ENCODE results near the gene LPP. TPM values are rescaled to one million over a fixed set of nuclear protein-coding genes. Genes with fewer than 3 reads are reported as not detected.

LPP gene
- total RNA-seq, 2 donors from 2014 or later = 52.7 to 56.7 TPM

- peaks cover 4% of the 10 kb centered on the region for H3K36me3 Mint-ChIP-seq
- DNase-seq (ENCODE audit: low spot score) (peak; percentile 75), ATAC-seq (peak; percentile 81 to 88)
- H3K4me1 Mint-ChIP-seq (ENCODE audit: low read depth in 2 of 2) = peaks cover 44 to 47% of the 10 kb centered on the region in 2 donors
- H3K9me3 Mint-ChIP-seq = peaks cover 2% of the 10 kb centered on the region
- peak overlapping the region; percentile 28 for H3K4me3 Mint-ChIP-seq
- H3K27me3 Mint-ChIP-seq = no peaks in the 10 kb centered on the region
- H3K27ac Mint-ChIP-seq = peak overlapping the region; percentile 47 to 90
Measured at GRCh38 chr3:188385295-188385694, 231.3 kb downstream of the LPP start.

DNA sequence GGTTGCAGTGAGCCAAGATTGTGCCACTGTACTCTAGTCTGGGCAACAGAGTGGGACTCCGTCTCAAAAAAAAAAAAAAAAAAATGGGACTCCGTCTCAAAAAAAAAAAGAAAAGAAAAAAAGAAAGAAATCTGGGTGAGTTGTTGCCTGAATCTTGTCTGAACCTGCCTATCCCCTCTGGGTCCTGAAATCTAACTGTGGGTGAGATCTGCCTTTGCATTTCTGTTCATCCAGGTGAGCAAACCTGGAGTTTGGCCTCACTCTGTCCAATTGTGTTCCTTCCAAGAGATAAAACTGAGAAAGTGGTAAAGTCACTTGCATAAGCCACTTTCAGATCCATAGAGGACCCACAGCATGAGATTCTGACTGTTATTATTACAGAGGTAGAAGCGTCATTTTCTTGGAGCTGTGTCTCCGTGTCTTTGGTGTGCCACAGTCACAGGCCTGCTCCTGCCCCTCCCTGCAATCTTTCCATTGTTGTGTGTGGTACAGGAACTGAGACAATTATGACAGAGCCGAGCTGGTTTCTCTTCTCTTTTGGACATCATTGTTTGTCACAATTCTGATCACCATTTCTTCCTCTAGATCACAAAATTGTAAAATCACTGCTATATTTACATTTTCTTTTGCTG lies 235.9 kb downstream of the LPP start:
- H3K4me1 Mint-ChIP-seq (ENCODE audit: low read depth in 2 of 2) = peaks cover 48 to 58% of the 10 kb centered on the region in 2 donors
- no peaks in the 10 kb centered on the region for H3K36me3 Mint-ChIP-seq
- DNase-seq (ENCODE audit: low spot score) (no peak), ATAC-seq (peak; percentile 68 to 75)
- H3K9me3 Mint-ChIP-seq = no peaks in the 10 kb centered on the region
- no peaks in the 10 kb centered on the region for H3K27me3 Mint-ChIP-seq
- peak overlapping the region; percentile 31 for H3K4me3 Mint-ChIP-seq
- peak overlapping the region; percentile 34 to 78 for H3K27ac Mint-ChIP-seq

DNA sequence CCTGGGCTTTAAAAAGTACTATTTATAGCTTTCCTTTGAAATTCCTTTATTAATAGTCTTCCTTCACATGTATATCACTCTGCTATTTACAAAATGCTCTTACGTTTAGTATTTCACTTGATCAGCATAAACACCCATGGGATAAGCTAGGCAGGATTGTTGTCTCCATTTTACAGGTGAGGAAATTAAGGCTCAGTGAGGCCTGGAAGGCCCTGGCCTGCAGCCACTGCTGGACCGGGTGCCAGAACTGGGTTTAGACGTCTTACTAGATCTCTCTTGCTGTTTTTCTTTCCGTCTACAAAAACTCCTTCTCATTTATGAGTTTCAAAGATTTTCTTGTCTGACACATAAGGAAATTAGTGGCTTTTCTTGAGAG lies 236.4 kb downstream of the LPP start:
- Mint-ChIP-seq H3K9me3 (no peaks in the 10 kb centered on the region), H3K4me1 (ENCODE audit: low read depth in 2 of 2) (peaks cover 43 to 53% of the 10 kb centered on the region in 2 donors), H3K36me3 (no peaks in the 10 kb centered on the region), H3K27me3 (no peaks in the 10 kb centered on the region), H3K4me3 (peak overlapping the region; percentile 31), H3K27ac (peak overlapping the region; percentile 34 to 78)
- DNase-seq (ENCODE audit: low spot score) (no peak), ATAC-seq (no peak)

DNA sequence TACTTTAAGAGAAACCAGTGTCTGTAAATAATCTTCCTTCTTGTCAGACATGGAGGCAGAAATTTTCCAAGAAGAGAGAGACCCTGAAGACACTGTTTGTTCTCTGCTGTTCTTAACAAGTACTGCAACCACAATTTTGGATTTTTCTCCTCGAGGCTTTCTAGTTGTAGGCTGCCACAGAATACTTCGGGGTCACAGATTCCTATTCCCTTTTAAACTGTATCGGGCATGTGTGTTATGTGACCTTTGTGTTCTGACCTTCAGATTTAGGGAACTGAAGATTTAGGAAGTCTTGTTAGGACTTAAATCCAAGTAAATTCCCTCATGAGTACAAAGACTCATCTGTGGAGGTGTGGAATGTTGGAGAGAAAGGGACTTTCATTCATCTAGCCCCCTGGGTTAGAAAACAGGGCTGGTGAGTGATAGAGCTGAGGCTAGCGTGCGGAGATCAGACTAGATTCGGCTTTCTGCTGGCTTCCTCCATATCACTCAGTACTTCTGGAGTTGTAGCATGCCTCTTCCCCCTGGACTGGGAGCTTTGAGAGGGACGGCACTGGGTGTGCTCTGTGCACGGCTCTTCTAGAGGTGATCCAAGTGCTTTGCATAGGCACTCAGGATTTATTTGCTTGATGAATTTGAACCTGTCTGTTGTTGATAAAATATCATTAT lies 237.0 kb downstream of the LPP start:
- peak overlapping the region; percentile 55 to 78 for H3K27ac Mint-ChIP-seq
- no peaks in the 10 kb centered on the region for H3K27me3 Mint-ChIP-seq
- no peaks in the 10 kb centered on the region for H3K36me3 Mint-ChIP-seq

GRCh38 chr3:188391592-188391991 lies 237.6 kb downstream of the LPP start:
- Mint-ChIP-seq H3K9me3 (no peaks in the 10 kb centered on the region), H3K4me1 (ENCODE audit: low read depth in 2 of 2) (peaks cover 31 to 41% of the 10 kb centered on the region in 2 donors), H3K36me3 (no peaks in the 10 kb centered on the region), H3K27ac (peak overlapping the region; percentile 55 to 78), H3K27me3 (no peaks in the 10 kb centered on the region), H3K4me3 (peak overlapping the region; percentile 39)
- peak; percentile 63 to 72 for ATAC-seq
- no peak for DNase-seq (ENCODE audit: low spot score)

More for the DNA sequence above, 237.0 kb downstream of the LPP start:
- DNase-seq (ENCODE audit: low spot score) (no peak), ATAC-seq (no peak)
- Mint-ChIP-seq H3K4me1 (ENCODE audit: low read depth in 2 of 2) (peaks cover 37 to 47% of the 10 kb centered on the region in 2 donors), H3K4me3 (peak overlapping the region; percentile 31), H3K9me3 (no peaks in the 10 kb centered on the region)

DNA sequence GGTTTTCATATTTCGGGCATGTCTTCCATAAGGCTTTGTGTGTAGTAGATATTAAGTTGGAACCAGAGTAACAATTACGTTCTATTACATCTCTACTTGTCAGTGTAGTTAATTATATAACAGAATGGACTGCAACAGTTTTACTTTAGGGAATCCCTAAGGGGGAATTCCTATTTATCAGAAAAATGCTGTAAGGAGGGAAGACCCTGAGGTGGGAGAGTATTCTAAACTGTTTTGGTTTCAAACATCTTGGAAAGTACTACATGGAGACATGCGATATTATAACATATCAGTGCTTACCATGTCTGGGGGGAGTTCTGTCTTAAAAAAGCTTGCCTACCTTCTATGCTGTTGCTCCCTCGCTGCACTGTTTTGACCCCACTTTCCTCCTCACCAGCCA lies 238.1 kb downstream of the LPP start:
- no peak for DNase-seq (ENCODE audit: low spot score)
- no peaks in the 10 kb centered on the region for H3K27me3 Mint-ChIP-seq
- peak overlapping the region; percentile 55 to 78 for H3K27ac Mint-ChIP-seq
- ATAC-seq = no peak
- peaks cover 32 to 43% of the 10 kb centered on the region in 2 donors for H3K4me1 Mint-ChIP-seq (ENCODE audit: low read depth in 2 of 2)
- no peaks in the 10 kb centered on the region for H3K36me3 Mint-ChIP-seq
- peak overlapping the region; percentile 39 for H3K4me3 Mint-ChIP-seq
- no peaks in the 10 kb centered on the region for H3K9me3 Mint-ChIP-seq

DNA sequence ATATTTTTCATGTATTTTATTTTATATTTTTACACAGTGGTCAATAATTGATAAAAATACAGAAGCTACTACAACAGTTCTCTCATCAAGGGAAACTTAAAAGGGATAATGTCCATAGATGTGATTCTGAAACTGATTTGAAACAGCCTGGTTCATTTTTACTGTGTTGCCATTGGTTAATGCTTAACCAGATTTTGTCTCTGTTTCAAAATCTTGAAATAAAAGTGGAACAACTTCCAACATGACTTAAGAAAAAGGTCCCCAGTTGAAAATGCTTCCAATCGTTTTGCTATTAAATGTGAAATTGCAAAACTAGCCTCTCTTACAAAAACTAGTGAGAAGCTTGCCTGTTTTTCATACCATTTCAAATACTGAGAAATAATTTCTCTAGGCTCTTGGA lies 240.7 kb downstream of the LPP start:
- Mint-ChIP-seq H3K9me3 (no peaks in the 10 kb centered on the region), H3K27me3 (no peaks in the 10 kb centered on the region), H3K36me3 (peaks cover 8% of the 10 kb centered on the region), H3K27ac (no peak overlapping the region), H3K4me1 (ENCODE audit: low read depth in 2 of 2) (peaks cover 50 to 55% of the 10 kb centered on the region in 2 donors), H3K4me3 (no peak overlapping the region)
- ATAC-seq (no peak), DNase-seq (ENCODE audit: low spot score) (no peak)

DNA sequence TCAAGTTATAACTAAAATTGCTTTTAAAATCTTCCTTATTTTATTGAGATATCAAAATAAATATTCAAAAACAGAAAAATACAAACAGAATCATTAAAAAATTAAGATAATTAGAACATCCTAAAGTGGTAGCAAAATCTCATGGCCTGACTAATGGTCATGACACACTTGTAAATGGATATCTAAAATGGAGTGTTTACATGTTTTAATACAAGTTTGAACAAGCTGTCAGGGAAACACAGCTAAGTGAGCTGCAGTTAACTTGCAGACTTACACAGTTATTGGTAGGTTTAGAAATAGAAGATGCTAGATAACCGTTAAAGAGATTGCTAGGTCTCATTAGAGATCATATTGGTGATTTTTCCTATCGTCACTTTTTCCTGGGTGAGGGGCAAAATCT lies 242.3 kb downstream of the LPP start:
- ATAC-seq = no peak
- DNase-seq (ENCODE audit: low spot score) = no peak
- peaks cover 51 to 53% of the 10 kb centered on the region in 2 donors for H3K4me1 Mint-ChIP-seq (ENCODE audit: low read depth in 2 of 2)
- no peaks in the 10 kb centered on the region for H3K27me3 Mint-ChIP-seq
- no peak overlapping the region for H3K4me3 Mint-ChIP-seq
- H3K27ac Mint-ChIP-seq = no peak overlapping the region
- H3K9me3 Mint-ChIP-seq = no peaks in the 10 kb centered on the region
- H3K36me3 Mint-ChIP-seq = peaks cover 8% of the 10 kb centered on the region

DNA sequence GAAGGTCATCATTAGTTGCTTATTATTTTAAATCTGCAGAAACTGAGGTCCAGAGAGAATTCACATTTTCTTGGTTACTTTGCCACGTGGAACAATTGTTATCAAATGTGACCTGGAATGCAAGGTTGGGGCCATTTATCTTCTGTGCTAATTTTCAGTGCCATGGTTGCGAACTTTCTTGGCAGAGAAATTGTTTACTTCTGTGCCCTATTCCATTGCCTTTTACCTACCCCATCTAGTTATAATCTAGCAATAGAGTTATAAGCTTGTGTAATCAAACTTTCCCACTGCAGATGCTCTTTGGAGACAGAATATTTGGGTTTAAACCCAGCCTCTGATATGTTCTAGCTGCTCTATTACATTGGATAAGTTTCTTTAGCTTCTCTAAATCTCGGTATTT lies 242.9 kb downstream of the LPP start:
- DNase-seq (ENCODE audit: low spot score) = no peak
- Mint-ChIP-seq H3K36me3 (peaks cover 8% of the 10 kb centered on the region), H3K27ac (peak overlapping the region in 1 of 2 donors; percentile 96), H3K9me3 (no peaks in the 10 kb centered on the region), H3K4me3 (peak overlapping the region; percentile 70), H3K27me3 (no peaks in the 10 kb centered on the region), H3K4me1 (ENCODE audit: low read depth in 2 of 2) (peaks cover 51 to 53% of the 10 kb centered on the region in 2 donors)
- no peak for ATAC-seq

DNA sequence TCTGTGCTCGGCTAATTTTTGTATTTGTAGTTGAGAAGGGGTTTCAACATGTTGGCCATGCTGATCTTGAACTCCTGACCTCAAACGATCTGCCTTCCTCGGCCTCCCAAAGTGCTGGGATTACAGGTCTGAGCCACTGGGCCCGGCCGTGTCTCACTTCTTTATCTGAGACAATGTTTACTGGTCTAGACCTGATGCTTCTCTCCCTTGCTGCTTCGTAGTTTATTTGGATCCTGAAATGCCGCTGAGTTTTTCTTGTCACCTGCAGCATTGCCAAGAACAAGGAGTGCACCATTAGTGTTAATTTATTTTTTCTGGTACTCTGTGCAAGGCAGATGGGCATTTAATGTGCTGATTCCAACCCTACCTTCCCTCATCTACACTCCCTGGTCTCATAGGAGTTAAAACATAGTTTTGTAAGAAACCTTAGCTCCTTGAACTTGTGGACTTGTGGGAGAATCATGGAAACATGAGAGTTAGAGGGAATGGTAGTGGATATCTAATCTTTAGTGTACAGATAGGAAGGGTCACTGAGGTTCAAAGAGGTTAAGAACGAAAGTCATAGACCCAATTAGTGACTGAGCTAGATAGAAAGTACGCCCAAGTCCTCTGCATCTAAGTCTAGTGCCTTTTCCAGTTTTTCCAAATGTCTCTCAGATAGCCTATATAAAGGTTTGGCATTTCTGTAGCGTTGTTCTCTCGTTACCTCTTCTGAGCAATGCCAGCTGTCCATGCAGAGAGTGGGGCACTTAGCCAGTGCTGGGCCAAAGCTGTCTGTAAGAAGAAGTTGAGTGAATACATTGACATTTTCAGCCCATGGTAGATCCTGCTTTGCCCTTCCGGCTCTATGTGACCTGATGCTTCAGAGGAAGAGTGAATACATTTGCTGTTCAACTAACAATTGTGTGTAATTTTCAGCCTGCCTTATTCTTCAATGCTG lies 244.1 kb downstream of the LPP start:
- H3K4me3 Mint-ChIP-seq = peak overlapping the region; percentile 70
- peaks cover 54 to 61% of the 10 kb centered on the region in 2 donors for H3K4me1 Mint-ChIP-seq (ENCODE audit: low read depth in 2 of 2)
- peaks cover 6% of the 10 kb centered on the region for H3K9me3 Mint-ChIP-seq
- DNase-seq (ENCODE audit: low spot score) (no peak), ATAC-seq (no peak)
- peaks cover 18% of the 10 kb centered on the region for H3K36me3 Mint-ChIP-seq
- H3K27ac Mint-ChIP-seq = peak overlapping the region; percentile 45 to 96
- H3K27me3 Mint-ChIP-seq = no peaks in the 10 kb centered on the region

DNA sequence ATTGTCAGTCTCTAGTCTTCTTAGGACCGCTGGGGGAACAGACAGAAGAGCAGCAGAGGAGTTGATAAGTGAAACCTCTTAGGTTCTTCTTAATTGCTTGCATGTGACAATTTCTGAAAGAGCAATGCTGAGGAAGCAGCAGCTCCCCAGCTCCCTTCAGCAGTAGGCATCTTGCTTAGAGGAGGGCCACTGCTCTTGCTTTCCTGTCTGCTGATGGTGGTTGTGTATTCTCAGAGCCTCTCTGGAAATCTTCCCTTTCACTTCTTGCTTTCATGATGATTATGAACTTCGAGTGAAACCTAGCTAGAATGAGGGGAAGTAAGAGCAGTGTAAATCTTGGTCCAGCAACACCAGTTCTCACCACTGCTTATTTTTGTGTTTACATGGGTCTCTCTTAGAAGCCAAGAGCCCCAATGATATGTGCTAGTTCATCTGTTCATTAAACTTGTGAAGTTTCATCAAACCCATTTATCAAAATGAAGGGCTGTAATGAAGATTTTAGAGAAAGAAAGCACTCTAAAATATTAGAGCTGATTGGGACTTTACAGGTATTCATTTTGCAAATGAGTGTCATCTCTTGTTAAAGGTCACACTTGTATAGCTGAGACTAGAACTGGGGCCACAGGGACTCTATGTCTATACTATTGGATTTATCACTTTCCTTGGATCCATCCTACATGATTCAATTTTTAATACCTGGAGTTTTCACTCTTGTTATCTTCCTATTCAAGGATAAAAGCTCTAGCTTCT lies 246.7 kb downstream of the LPP start:
- peak overlapping the region; percentile 34 for H3K4me3 Mint-ChIP-seq
- DNase-seq (ENCODE audit: low spot score) (peak; percentile 61), ATAC-seq (peak; percentile 87)
- H3K27me3 Mint-ChIP-seq = no peaks in the 10 kb centered on the region
- H3K27ac Mint-ChIP-seq = peak overlapping the region; percentile 43 to 96
- H3K9me3 Mint-ChIP-seq = peaks cover 6% of the 10 kb centered on the region
- peaks cover 74 to 86% of the 10 kb centered on the region in 2 donors for H3K4me1 Mint-ChIP-seq (ENCODE audit: low read depth in 2 of 2)
- H3K36me3 Mint-ChIP-seq = peaks cover 18% of the 10 kb centered on the region

GRCh38 chr3:188401244-188401993 lies 247.5 kb downstream of the LPP start:
- Mint-ChIP-seq H3K4me3 (peak overlapping the region; percentile 0), H3K36me3 (peaks cover 22% of the 10 kb centered on the region), H3K27me3 (no peaks in the 10 kb centered on the region), H3K4me1 (ENCODE audit: low read depth in 2 of 2) (peaks cover 78 to 90% of the 10 kb centered on the region in 2 donors), H3K9me3 (peaks cover 6% of the 10 kb centered on the region), H3K27ac (peak overlapping the region; percentile 43 to 96)
- DNase-seq (ENCODE audit: low spot score) (no peak), ATAC-seq (no peak)
